OCI-LY3 (cell line): Measurements from ENCODE around the gene ADAMTS15.

Experiments used
- H2AFZ ChIP-seq: fragments of 200-600, 300-600 bp; shearing (Covaris generic); 2 replicates; pipeline ENCODE4 v1.6.0; 2014; ENCODE audit warnings: antibody characterized with exemption, low read depth, low read length
- H3K27ac ChIP-seq: fragments of 200-600, 300-600 bp; sonication (generic); 2 replicates; pipeline ENCODE4 v1.5.1; 2014; ENCODE audit warnings: mild to moderate bottlenecking, low read length, moderate library complexity, mixed read lengths
- H3K27me3 ChIP-seq: fragments of 200-600, 300-600 bp; sonication (generic); 2 replicates; pipeline ENCODE4 v1.6.1; 2014; ENCODE audit warnings: low read depth, low read length, mixed read lengths
- H3K36me3 ChIP-seq: fragments of 200-600, 300-600 bp; sonication (generic); replicated peaks from 2 replicates; pipeline ENCODE3; 2014; ENCODE audit warnings: low read depth, low read length, mixed read lengths
- H3K4me1 ChIP-seq: fragments of 300-600, 200-600 bp; sonication (generic); 2 replicates; pipeline ENCODE4 v1.6.1; 2014; ENCODE audit warnings: low read length, mixed read lengths
- H3K4me2 ChIP-seq: fragments of 200-600, 300-600 bp; sonication (generic); 2 replicates; pipeline ENCODE4 v1.6.1; 2014; ENCODE audit warnings: low read length, mixed read lengths
- H3K4me3 ChIP-seq: fragments of 300-600, 200-600 bp; sonication (generic); 2 replicates; pipeline ENCODE4 v1.5.1; 2014; ENCODE audit warnings: antibody characterized with exemption, mild to moderate bottlenecking, low read length, moderate library complexity
- H3K79me2 ChIP-seq: fragments of 300-600, 200-600 bp; shearing (Covaris generic); 2 replicates; pipeline ENCODE4 v1.6.1; 2014; ENCODE audit warnings: mild to moderate bottlenecking, low read length, mixed read lengths
- H3K9ac ChIP-seq: fragments of 300-600, 200-600 bp; shearing (Covaris generic); 2 replicates; pipeline ENCODE4 v1.6.0; 2014; ENCODE audit warnings: mild to moderate bottlenecking, low read length, moderate library complexity
- H3K9me3 ChIP-seq: fragments of 200-600, 300-600 bp; shearing (Covaris generic); 2 replicates; pipeline ENCODE4 v1.6.1; 2014; ENCODE audit warnings: low read length, mixed read lengths; ENCODE audit not compliant: insufficient read depth
- H4K20me1 ChIP-seq: fragments of 200-600, 300-600 bp; sonication (generic); 2 replicates; pipeline ENCODE4 v1.6.1; 2016; ENCODE audit warnings: low read length, mixed read lengths; ENCODE audit not compliant: insufficient read depth
- CTCF ChIP-seq: fragments of 200-600, 300-600 bp; sonication (generic); IDR thresholded peaks from 2 replicates; pipeline ENCODE4 v1.5.1; 2014; ENCODE audit warnings: antibody characterized with exemption, low read length, low read depth
- EZH2phosphoT487 ChIP-seq: fragments of 200-600 bp; shearing (Covaris generic); IDR thresholded peaks from 2 replicates; pipeline ENCODE4 v1.6.1; 2018; ENCODE audit warnings: antibody characterized with exemption, mixed run types, low read depth

ADAMTS15 gene

GRCh38 chr11:130456286-130456685 is 7.8 kb downstream of the ADAMTS15 start:
- Histone ChIP-seq H3K36me3 (no peaks in the 10 kb centered on the region), H3K4me1 (no peaks in the 10 kb centered on the region), H3K27ac (no peak overlapping the region), H2AFZ (no peak overlapping the region), H3K9me3 (no peaks in the 10 kb centered on the region), H3K27me3 (peaks cover 13% of the 10 kb centered on the region; the same call in 1 of the 2 replicates), H3K4me3 (no peak overlapping the region), H3K9ac (no peak overlapping the region), H3K79me2 (no peaks in the 10 kb centered on the region), H4K20me1 (no peaks in the 10 kb centered on the region), H3K4me2 (no peak overlapping the region)
- TF ChIP-seq EZH2phosphoT487 (no peak), CTCF (no peak)

GRCh38 chr11:130457623-130458409 is 9.4 kb downstream of the ADAMTS15 start:
- H4K20me1 ChIP-seq: no peaks in the 10 kb centered on the region
- no peak overlapping the region for H3K4me2 ChIP-seq
- no peak overlapping the region for H3K9ac ChIP-seq
- no peak overlapping the region for H2AFZ ChIP-seq
- no peak for TF ChIP-seq CTCF
- TF ChIP-seq EZH2phosphoT487: no peak
- H3K79me2 ChIP-seq: no peaks in the 10 kb centered on the region
- no peaks in the 10 kb centered on the region for H3K4me1 ChIP-seq
- H3K27ac ChIP-seq: no peak overlapping the region
- peaks cover 13% of the 10 kb centered on the region; the same call in 1 of the 2 replicates for H3K27me3 ChIP-seq
- no peaks in the 10 kb centered on the region for H3K9me3 ChIP-seq
- H3K36me3 ChIP-seq: no peaks in the 10 kb centered on the region
- no peak overlapping the region for H3K4me3 ChIP-seq

GRCh38 chr11:130458410-130458729 is 9.9 kb downstream of the ADAMTS15 start:
- no peak overlapping the region for H3K4me2 ChIP-seq
- no peak overlapping the region for H3K9ac ChIP-seq
- no peak overlapping the region for H3K27ac ChIP-seq
- no peak overlapping the region for H3K4me3 ChIP-seq
- H3K79me2 ChIP-seq: no peaks in the 10 kb centered on the region
- no peaks in the 10 kb centered on the region for H3K36me3 ChIP-seq
- H4K20me1 ChIP-seq: no peaks in the 10 kb centered on the region
- H2AFZ ChIP-seq: no peak overlapping the region
- H3K27me3 ChIP-seq: peaks cover 13% of the 10 kb centered on the region; the same call in 1 of the 2 replicates
- TF ChIP-seq CTCF: no peak
- no peak for TF ChIP-seq EZH2phosphoT487
- no peaks in the 10 kb centered on the region for H3K4me1 ChIP-seq
- H3K9me3 ChIP-seq: no peaks in the 10 kb centered on the region

GRCh38 chr11:130459521-130459920 is 11.1 kb downstream of the ADAMTS15 start:
- no peaks in the 10 kb centered on the region for H4K20me1 ChIP-seq
- H3K79me2 ChIP-seq: no peaks in the 10 kb centered on the region
- H2AFZ ChIP-seq: no peak overlapping the region
- H3K27ac ChIP-seq: no peak overlapping the region
- peaks cover 7% of the 10 kb centered on the region; the same call in 1 of the 2 replicates for H3K27me3 ChIP-seq
- no peaks in the 10 kb centered on the region for H3K36me3 ChIP-seq
- no peak overlapping the region for H3K9ac ChIP-seq
- TF ChIP-seq CTCF (no peak), EZH2phosphoT487 (no peak)
- no peak overlapping the region for H3K4me3 ChIP-seq
- peaks cover 4% of the 10 kb centered on the region for H3K4me1 ChIP-seq
- no peaks in the 10 kb centered on the region for H3K9me3 ChIP-seq
- no peak overlapping the region for H3K4me2 ChIP-seq
